WTC11 (cell line): ENCODE data around the gene RASA4B. TPM values are rescaled to one million over a fixed set of nuclear protein-coding genes. Genes with fewer than 3 reads are reported as not detected.

Experiments
- ATAC-seq: fragments of 200-7000 bp; cut with Tn5 transposase; 2 replicates; pipeline ENCODE4 v1.10.0; 2021; ENCODE audit warnings: mild to moderate bottlenecking, moderate library complexity
- CTCF ChIA-PET: fragments of 300-600 bp; sonication (Branson Sonifier 250); formaldehyde crosslinking; loops from one replicate; lab custom pipeline; 2021; ENCODE audit warnings: antibody characterized with exemption; lab: Charles Lee
- POLR2A ChIA-PET: fragments of 350-600 bp; sonication (Branson Sonifier 250); formaldehyde crosslinking; loops from one replicate; lab custom pipeline; 2021; ENCODE audit warnings: antibody characterized with exemption; lab: Charles Lee
- DNase-seq: peaks from one replicate; pipeline ENCODE4 v3.0.0; 2021; ENCODE audit warnings: low spot score
- H3K27ac Mint-ChIP-seq: 2 replicates; pipeline ENCODE4 v1.8.0; 2021; ENCODE audit warnings: mixed read lengths
- H3K27me3 Mint-ChIP-seq: 2 replicates; pipeline ENCODE4 v1.8.0; 2021; ENCODE audit warnings: low read depth, mild to moderate bottlenecking, moderate library complexity, mixed read lengths
- H3K36me3 Mint-ChIP-seq: 2 replicates; pipeline ENCODE4 v1.8.0; 2021; ENCODE audit warnings: mixed read lengths
- H3K4me1 Mint-ChIP-seq: 2 replicates; pipeline ENCODE4 v1.8.0; 2022; ENCODE audit warnings: mixed read lengths
- H3K4me3 Mint-ChIP-seq: 2 replicates; pipeline ENCODE4 v1.8.0; 2021; ENCODE audit warnings: mild to moderate bottlenecking, moderate library complexity, mixed read lengths
- H3K9me3 Mint-ChIP-seq: 2 replicates; pipeline ENCODE4 v1.8.0; 2021; ENCODE audit warnings: mixed read lengths
- FOXK1 ChIP-seq: sonication (generic); formaldehyde crosslinking; IDR thresholded peaks from 2 replicates; pipeline ENCODE4 v1.8.0; 2022; ENCODE audit warnings: mild to moderate bottlenecking, moderate library complexity, missing genetic modification reagents
- FOXP1 ChIP-seq: sonication (generic); formaldehyde crosslinking; IDR thresholded peaks from 2 replicates; pipeline ENCODE4 v1.8.0; 2022; ENCODE audit warnings: missing genetic modification reagents, mild to moderate bottlenecking, moderate library complexity, borderline replicate concordance
- GTF2I ChIP-seq: fragments of 250-450 bp; sonication (Bioruptor Pico); conservative IDR thresholded peaks from 2 replicates; pipeline ENCODE4 v1.4.0; 2021; ENCODE audit warnings: mild to moderate bottlenecking
- HMGA2 ChIP-seq: fragments of 250-450 bp; sonication (Bioruptor Pico); IDR thresholded peaks from 2 replicates; pipeline ENCODE4 v1.4.0; 2021; ENCODE audit warnings: mild to moderate bottlenecking, moderate library complexity
- NR1H2 ChIP-seq: sonication (generic); formaldehyde crosslinking; IDR thresholded peaks from 2 replicates; pipeline ENCODE4 v1.9.0; 2021; ENCODE audit warnings: mild to moderate bottlenecking, moderate library complexity, missing genetic modification reagents
- NR3C1 ChIP-seq: sonication (generic); formaldehyde crosslinking; conservative IDR thresholded peaks from 2 replicates; pipeline ENCODE4 v1.8.1; 2023; ENCODE audit warnings: low read depth, mild to moderate bottlenecking, missing genetic modification reagents
- SOX15 ChIP-seq: fragments of 250-450 bp; sonication (Bioruptor Pico); IDR thresholded peaks from 2 replicates; pipeline ENCODE4 v1.9.0; 2021; ENCODE audit warnings: mild to moderate bottlenecking
- SP1 ChIP-seq: sonication (generic); formaldehyde crosslinking; conservative IDR thresholded peaks from 2 replicates; pipeline ENCODE4 v1.8.1; 2022; ENCODE audit warnings: missing genetic modification reagents
- ZNF138 ChIP-seq: sonication (generic); formaldehyde crosslinking; conservative IDR thresholded peaks from 2 replicates; pipeline ENCODE4 v1.8.1; 2022; ENCODE audit warnings: mild to moderate bottlenecking, moderate library complexity, missing genetic modification reagents
- ZNF232 ChIP-seq: sonication (generic); formaldehyde crosslinking; IDR thresholded peaks from 2 replicates; pipeline ENCODE4 v1.8.0; 2022; ENCODE audit warnings: mild to moderate bottlenecking, missing genetic modification reagents
- ZNF396 ChIP-seq: fragments of 250-450 bp; sonication (Bioruptor Pico); IDR thresholded peaks from 2 replicates; pipeline ENCODE4 v1.8.0; 2021; ENCODE audit warnings: mild to moderate bottlenecking, moderate library complexity, borderline replicate concordance
- total RNA-seq: library from RNA; stranded (reverse); gene quantifications from 3 replicates; pipeline ENCODE4 v1.2.3, GENCODE V29; 2021
- TF ChIP-seq, protein P1 (sequence below): sonication (generic); formaldehyde crosslinking; IDR thresholded peaks from 2 replicates; pipeline ENCODE4 v1.8.0; 2022; ENCODE audit warnings: missing genetic modification reagents
- TF ChIP-seq, protein P2 (sequence below): sonication (generic); formaldehyde crosslinking; IDR thresholded peaks from 2 replicates; pipeline ENCODE4 v1.8.1; 2023; ENCODE audit warnings: mild to moderate bottlenecking, moderate library complexity, missing genetic modification reagents
- TF ChIP-seq, protein P3 (sequence below): sonication (generic); formaldehyde crosslinking; conservative IDR thresholded peaks from 2 replicates; pipeline ENCODE4 v1.8.1; 2022; ENCODE audit warnings: mild to moderate bottlenecking, missing genetic modification reagents
- TF ChIP-seq, protein P4 (sequence below): sonication (generic); formaldehyde crosslinking; IDR thresholded peaks from 2 replicates; pipeline ENCODE4 v1.8.0; 2022; ENCODE audit warnings: mild to moderate bottlenecking, missing genetic modification reagents
- TF ChIP-seq, protein P5 (sequence below): sonication (generic); formaldehyde crosslinking; IDR thresholded peaks from 2 replicates; pipeline ENCODE4 v1.8.1; 2022; ENCODE audit warnings: low read depth, mild to moderate bottlenecking, moderate library complexity, missing genetic modification reagents, borderline replicate concordance
- TF ChIP-seq, protein P6 (sequence below): sonication (generic); formaldehyde crosslinking; IDR thresholded peaks from 2 replicates; pipeline ENCODE4 v1.8.1; 2022; ENCODE audit warnings: mild to moderate bottlenecking, missing genetic modification reagents, moderate library complexity, borderline replicate concordance
- TF ChIP-seq, protein P7 (sequence below): fragments of 250-450 bp; sonication (Bioruptor Pico); conservative IDR thresholded peaks from 2 replicates; pipeline ENCODE4 v1.9.0; 2021; ENCODE audit warnings: mild to moderate bottlenecking

The RASA4B gene
- total RNA-seq, 1 experiment from 2014 or later = 3.9 TPM

DNA sequence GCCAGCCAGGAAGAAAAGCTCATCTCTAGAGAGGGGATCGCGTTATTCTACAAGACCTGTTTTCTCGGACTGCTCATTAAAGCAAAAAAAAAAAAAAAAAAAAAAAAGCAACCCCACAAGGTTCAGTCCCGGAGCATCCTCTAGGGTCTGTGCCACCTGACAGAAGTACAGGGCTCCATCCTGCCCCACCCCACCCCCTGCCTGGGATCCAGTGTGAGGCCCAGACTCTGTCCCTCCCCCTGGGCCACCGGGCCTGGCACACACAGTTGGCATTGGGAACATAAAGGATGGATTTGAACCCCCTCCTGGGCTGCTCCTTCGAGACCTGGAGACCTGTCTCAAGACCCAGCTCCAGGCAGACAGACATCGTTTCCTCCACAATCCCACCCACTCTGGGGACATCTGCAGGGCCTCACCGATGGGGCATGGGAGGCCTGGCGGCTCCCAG is 83.5 kb downstream of the RASA4B start:
- DNase-seq = no peak
- peak overlapping the region; percentile 67 for H3K4me3 Mint-ChIP-seq
- CTCF ChIA-PET = interaction anchor here (2.0 to 5.3 kb wide), 2 partner anchors 22 to 30 kb away, joined by 6 to 21 read pairs; no protein-coding TSS in a partner anchor
- no peaks in the 10 kb centered on the region for H3K9me3 Mint-ChIP-seq
- peak; percentile 3; the same call in 1 of the 2 replicates for ATAC-seq
- H3K27ac Mint-ChIP-seq = no peak overlapping the region
- TF ChIP-seq, protein P1, sequence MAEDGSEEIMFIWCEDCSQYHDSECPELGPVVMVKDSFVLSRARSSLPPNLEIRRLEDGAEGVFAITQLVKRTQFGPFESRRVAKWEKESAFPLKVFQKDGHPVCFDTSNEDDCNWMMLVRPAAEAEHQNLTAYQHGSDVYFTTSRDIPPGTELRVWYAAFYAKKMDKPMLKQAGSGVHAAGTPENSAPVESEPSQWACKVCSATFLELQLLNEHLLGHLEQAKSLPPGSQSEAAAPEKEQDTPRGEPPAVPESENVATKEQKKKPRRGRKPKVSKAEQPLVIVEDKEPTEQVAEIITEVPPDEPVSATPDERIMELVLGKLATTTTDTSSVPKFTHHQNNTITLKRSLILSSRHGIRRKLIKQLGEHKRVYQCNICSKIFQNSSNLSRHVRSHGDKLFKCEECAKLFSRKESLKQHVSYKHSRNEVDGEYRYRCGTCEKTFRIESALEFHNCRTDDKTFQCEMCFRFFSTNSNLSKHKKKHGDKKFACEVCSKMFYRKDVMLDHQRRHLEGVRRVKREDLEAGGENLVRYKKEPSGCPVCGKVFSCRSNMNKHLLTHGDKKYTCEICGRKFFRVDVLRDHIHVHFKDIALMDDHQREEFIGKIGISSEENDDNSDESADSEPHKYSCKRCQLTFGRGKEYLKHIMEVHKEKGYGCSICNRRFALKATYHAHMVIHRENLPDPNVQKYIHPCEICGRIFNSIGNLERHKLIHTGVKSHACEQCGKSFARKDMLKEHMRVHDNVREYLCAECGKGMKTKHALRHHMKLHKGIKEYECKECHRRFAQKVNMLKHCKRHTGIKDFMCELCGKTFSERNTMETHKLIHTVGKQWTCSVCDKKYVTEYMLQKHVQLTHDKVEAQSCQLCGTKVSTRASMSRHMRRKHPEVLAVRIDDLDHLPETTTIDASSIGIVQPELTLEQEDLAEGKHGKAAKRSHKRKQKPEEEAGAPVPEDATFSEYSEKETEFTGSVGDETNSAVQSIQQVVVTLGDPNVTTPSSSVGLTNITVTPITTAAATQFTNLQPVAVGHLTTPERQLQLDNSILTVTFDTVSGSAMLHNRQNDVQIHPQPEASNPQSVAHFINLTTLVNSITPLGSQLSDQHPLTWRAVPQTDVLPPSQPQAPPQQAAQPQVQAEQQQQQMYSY (CRISPR knock-in tag) = no peak
- TF ChIP-seq, protein P2, sequence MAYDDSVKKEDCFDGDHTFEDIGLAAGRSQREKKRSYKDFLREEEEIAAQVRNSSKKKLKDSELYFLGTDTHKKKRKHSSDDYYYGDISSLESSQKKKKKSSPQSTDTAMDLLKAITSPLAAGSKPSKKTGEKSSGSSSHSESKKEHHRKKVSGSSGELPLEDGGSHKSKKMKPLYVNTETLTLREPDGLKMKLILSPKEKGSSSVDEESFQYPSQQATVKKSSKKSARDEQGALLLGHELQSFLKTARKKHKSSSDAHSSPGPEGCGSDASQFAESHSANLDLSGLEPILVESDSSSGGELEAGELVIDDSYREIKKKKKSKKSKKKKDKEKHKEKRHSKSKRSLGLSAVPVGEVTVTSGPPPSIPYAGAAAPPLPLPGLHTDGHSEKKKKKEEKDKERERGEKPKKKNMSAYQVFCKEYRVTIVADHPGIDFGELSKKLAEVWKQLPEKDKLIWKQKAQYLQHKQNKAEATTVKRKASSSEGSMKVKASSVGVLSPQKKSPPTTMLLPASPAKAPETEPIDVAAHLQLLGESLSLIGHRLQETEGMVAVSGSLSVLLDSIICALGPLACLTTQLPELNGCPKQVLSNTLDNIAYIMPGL (CRISPR knock-in tag) = no peak
- no peak for TF ChIP-seq FOXP1 (CRISPR knock-in tag)
- TF ChIP-seq SOX15 (CRISPR knock-in tag) = no peak
- no peak for TF ChIP-seq ZNF396
- no peak for TF ChIP-seq GTF2I (CRISPR knock-in tag)
- no peak for TF ChIP-seq NR3C1
- TF ChIP-seq, protein P3, sequence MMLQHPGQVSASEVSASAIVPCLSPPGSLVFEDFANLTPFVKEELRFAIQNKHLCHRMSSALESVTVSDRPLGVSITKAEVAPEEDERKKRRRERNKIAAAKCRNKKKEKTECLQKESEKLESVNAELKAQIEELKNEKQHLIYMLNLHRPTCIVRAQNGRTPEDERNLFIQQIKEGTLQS (CRISPR knock-in tag) = no peak
- H3K36me3 Mint-ChIP-seq = no peaks in the 10 kb centered on the region; the same call in 1 of the 2 replicates
- peaks cover 29% of the 10 kb centered on the region for H3K4me1 Mint-ChIP-seq
- POLR2A ChIA-PET = no interaction called here
- H3K27me3 Mint-ChIP-seq = no peaks in the 10 kb centered on the region

DNA sequence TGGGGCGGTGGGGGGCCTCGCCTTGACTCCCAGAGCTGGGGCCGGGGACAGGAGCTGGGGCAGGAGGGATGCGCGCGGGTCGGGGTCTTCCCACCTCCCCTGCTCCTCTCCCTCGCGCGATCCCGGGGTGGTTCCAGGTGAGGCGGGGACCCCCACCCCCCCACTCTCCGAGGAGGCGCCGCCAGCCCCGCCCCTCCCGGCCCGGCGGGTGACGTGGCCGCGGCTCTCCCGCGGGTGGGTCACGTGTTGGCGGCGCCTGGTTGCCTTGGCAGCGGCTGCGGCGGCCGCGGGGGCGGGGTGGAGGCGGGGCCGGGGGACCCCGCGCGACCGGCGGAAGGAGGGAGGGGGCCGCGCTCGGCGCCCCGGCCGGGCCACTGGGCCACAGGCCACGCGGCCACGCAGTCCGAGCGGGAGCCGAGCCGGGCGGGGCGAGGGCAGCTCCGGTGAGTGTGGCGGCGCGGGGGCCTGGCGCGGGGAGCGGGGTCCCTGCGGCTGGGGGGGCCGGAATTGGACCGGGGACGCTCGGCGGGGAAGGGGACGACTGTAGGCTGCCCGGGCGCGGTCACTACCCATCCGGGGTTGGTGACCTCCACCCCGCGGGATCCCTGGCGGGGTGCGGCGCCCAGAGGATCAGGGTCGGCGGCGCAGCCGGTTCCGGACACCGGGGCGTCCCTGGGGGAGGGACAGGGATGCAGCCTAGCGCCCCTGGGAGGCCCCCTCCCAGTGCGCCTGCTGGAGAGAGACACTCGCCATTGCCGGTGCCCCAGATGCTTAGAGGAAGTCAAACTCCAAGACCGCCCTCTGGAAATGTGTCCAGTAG is 84.1 kb downstream of the RASA4B start, which contains the start of gene ORAI2:
ORAI2 (plus strand) TSS at position 357 of the 820 bp plus-strand sequence. CDS start 5,382 bp downstream, outside the sequence.
- Mint-ChIP-seq H3K27ac (no peak within 1 kb of the TSS; the same call in 1 of the 2 replicates), H3K9me3 (no peaks in the 10 kb centered on the region), H3K27me3 (no peaks in the 10 kb centered on the region), H3K36me3 (no peaks in the 10 kb centered on the region; the same call in 1 of the 2 replicates), H3K4me1 (peaks cover 29% of the 10 kb centered on the region), H3K4me3 (peak within 1 kb of the TSS; percentile 75)
- ATAC-seq (peak; percentile 53), DNase-seq (peak; percentile 75)
- CTCF ChIA-PET = interaction anchor here (1.4 to 5.3 kb wide), 4 partner anchors 21 to 37 kb away, joined by 4 to 21 read pairs (median 8); partner anchors contain the start of gene PRKRIP1
- POLR2A ChIA-PET = interaction anchor here (1.0 kb wide), 1 partner anchor 38 kb away, joined by 4 read pairs; the partner anchor contains the start of gene PRKRIP1
- TF ChIP-seq, protein P4, sequence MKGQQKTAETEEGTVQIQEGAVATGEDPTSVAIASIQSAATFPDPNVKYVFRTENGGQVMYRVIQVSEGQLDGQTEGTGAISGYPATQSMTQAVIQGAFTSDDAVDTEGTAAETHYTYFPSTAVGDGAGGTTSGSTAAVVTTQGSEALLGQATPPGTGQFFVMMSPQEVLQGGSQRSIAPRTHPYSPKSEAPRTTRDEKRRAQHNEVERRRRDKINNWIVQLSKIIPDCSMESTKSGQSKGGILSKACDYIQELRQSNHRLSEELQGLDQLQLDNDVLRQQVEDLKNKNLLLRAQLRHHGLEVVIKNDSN (CRISPR knock-in tag) = peak; percentile 87
- TF ChIP-seq, protein P5, sequence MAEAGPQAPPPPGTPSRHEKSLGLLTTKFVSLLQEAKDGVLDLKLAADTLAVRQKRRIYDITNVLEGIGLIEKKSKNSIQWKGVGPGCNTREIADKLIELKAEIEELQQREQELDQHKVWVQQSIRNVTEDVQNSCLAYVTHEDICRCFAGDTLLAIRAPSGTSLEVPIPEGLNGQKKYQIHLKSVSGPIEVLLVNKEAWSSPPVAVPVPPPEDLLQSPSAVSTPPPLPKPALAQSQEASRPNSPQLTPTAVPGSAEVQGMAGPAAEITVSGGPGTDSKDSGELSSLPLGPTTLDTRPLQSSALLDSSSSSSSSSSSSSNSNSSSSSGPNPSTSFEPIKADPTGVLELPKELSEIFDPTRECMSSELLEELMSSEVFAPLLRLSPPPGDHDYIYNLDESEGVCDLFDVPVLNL (CRISPR knock-in tag) = no peak; the same call in 1 of the 2 replicates
- TF ChIP-seq ZNF138 (CRISPR knock-in tag) = no peak
- TF ChIP-seq, protein P6, sequence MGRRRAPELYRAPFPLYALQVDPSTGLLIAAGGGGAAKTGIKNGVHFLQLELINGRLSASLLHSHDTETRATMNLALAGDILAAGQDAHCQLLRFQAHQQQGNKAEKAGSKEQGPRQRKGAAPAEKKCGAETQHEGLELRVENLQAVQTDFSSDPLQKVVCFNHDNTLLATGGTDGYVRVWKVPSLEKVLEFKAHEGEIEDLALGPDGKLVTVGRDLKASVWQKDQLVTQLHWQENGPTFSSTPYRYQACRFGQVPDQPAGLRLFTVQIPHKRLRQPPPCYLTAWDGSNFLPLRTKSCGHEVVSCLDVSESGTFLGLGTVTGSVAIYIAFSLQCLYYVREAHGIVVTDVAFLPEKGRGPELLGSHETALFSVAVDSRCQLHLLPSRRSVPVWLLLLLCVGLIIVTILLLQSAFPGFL (CRISPR knock-in tag) = no peak
- no peak for TF ChIP-seq ZNF396
- TF ChIP-seq FOXK1 (CRISPR knock-in tag) = no peak
- TF ChIP-seq, protein P3 (CRISPR knock-in tag) = no peak
- TF ChIP-seq, protein P7, sequence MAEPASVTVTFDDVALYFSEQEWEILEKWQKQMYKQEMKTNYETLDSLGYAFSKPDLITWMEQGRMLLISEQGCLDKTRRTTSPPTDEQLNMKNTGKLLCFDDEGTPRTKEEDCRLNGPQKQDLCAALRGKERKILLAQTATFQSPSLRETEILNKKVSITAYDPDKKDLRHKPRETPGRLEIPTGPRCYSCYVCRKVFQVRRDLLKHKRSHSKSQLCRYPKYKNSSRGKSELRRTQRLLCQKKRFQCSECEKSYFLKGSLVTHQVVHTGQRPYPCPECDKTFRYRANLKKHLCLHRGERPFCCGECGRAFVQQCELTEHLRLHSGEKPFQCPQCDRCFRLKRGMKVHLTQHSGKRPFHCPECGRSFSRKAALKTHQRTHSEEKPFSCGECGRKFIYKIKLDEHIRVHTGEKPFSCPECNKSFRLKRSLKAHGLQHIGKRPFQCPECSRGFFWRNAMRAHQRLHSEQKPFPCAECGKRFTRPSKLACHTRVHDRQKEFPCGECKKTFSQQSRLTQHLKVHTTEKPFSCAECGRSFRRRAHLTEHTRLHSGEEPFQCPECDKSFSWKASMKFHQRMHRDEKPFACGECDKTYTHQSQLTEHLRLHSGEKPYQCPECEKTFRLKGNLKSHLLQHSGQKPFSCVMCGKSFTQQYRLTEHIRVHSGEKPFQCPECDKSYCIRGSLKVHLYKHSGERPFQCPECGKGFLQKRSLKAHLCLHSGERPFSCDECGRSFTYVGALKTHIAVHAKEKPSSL (CRISPR knock-in tag) = no peak
- TF ChIP-seq ZNF232 (CRISPR knock-in tag) = no peak
- peak; percentile 50; the same call in 1 of the 2 replicates for TF ChIP-seq SP1 (CRISPR knock-in tag)
- no peak for TF ChIP-seq HMGA2 (CRISPR knock-in tag)
- TF ChIP-seq NR1H2 (CRISPR knock-in tag) = no peak
